Liver (tissue), 3 donors: ENCODE results near the gene TM9SF4.

Source experiments
- ATF3 ChIP-seq: IDR thresholded peaks from 2 replicates; pipeline ENCODE4 v1.6.1; 2016; ENCODE audit warnings: antibody characterized with exemption
- CTCF ChIP-seq: fragments of 150-350 bp; IDR thresholded peaks from 2 replicates; pipeline ENCODE4 v1.5.1; 2017; ENCODE audit warnings: improper control_type of control experiment, low read depth, low read length; ENCODE audit not compliant: missing input control
- EGR1 ChIP-seq, 2 donors: IDR thresholded peaks; 2 replicates each; pipeline ENCODE4 v1.6.1; 2016 to 2018; ENCODE audit warnings: antibody characterized with exemption in 2 of 2, low read depth in 2 of 2
- FOXA1 ChIP-seq: IDR thresholded peaks from 2 replicates; pipeline ENCODE4 v1.6.1; 2016; ENCODE audit warnings: antibody characterized with exemption
- HNF4A ChIP-seq, 2 donors: conservative IDR thresholded peaks; 2 replicates each; pipeline ENCODE4 v1.6.1; 2016; ENCODE audit warnings: antibody characterized with exemption in 2 of 2, mild to moderate bottlenecking in 2 of 2
- JUND ChIP-seq, 2 donors: IDR thresholded peaks; 2 replicates each; pipeline ENCODE4 v1.6.1; 2016; ENCODE audit warnings: antibody characterized with exemption in 2 of 2
- MAX ChIP-seq: IDR thresholded peaks from 2 replicates; pipeline ENCODE4 v1.6.1; 2016; ENCODE audit warnings: antibody characterized with exemption
- RAD21 ChIP-seq, 2 donors: IDR thresholded peaks; 2 replicates each; pipeline ENCODE4 v1.6.1; 2016; ENCODE audit warnings: antibody characterized with exemption in 2 of 2, mild to moderate bottlenecking in 2 of 2
- REST ChIP-seq: IDR thresholded peaks from 2 replicates; pipeline ENCODE4 v1.6.1; 2016; ENCODE audit warnings: antibody characterized with exemption, mild to moderate bottlenecking
- RXRA ChIP-seq, 2 donors: IDR thresholded peaks; 2 replicates each; pipeline ENCODE4 v1.6.1; 2017 to 2018; ENCODE audit warnings: antibody characterized with exemption in 2 of 2, mild to moderate bottlenecking in 1 of 2
- TAF1 ChIP-seq: conservative IDR thresholded peaks from 2 replicates; pipeline ENCODE4 v1.6.1; 2016; ENCODE audit warnings: antibody characterized with exemption, mild to moderate bottlenecking
- YY1 ChIP-seq: IDR thresholded peaks from 2 replicates; pipeline ENCODE4 v1.6.1; 2016; ENCODE audit warnings: antibody characterized with exemption, mild to moderate bottlenecking
- ZBTB33 ChIP-seq: IDR thresholded peaks from 2 replicates; pipeline ENCODE4 v1.6.1; 2016; ENCODE audit warnings: antibody characterized with exemption
- donor health status: healthy.
- donor health status: healthy.

GRCh38 chr20:32130352-32130751, 20.8 kb downstream of the TM9SF4 start:
- no peak for TF ChIP-seq ZBTB33
- no peak for TF ChIP-seq RXRA (IDR thresholded peaks at IDR 0.05)
- TF ChIP-seq MAX, result no peak
- no peak for TF ChIP-seq FOXA1
- no peak for TF ChIP-seq CTCF
- no peak for TF ChIP-seq YY1
- no peak for TF ChIP-seq ATF3
- TF ChIP-seq EGR1 (IDR thresholded peaks at IDR 0.05; ENCODE audit: low read depth in 2 of 2), result no peak
- TF ChIP-seq TAF1, result no peak
- no peak for TF ChIP-seq REST
- no peak for TF ChIP-seq RAD21 (IDR thresholded peaks at IDR 0.05)
- TF ChIP-seq HNF4A (conservative IDR thresholded peaks at IDR 0.05), result no peak
- no peak for TF ChIP-seq JUND (IDR thresholded peaks at IDR 0.05)
